ENCODE data around the gene RNF34.
"Not testable (repeated sequence)": the region's sequence is repeated elsewhere in the genome, so short reads cannot be mapped to it uniquely, and the experiment has no call there.

RNF34 gene

DNA sequence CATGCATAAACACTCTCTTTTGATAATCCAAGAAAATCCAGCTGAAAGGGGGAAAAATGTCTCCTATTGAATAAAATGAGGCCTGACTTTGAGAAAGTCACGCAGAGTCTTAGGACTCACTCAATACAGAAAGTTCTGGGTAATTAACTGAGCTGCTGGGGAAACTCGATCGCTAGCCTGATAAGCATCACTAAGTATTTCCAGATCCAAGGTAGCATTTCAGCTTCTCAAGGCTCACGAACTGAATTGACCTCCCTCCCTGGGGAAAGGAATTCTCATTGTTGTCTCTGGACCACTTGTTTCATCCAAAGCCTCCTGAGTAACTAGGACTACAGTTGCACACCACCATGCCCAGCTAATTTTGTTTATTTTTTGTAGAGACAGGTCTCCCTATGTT, 33.9 kb upstream of the RNF34 start:
- Histone ChIP-seq H3K4me3 (ENCODE audit: low read length, poor library complexity, severe bottlenecking) (no peak overlapping the region), H3F3A (ENCODE audit: low read depth) (no peaks in the 10 kb centered on the region), H3K9me2 (replicated peaks; ENCODE audit: low read depth, low read length) (no peaks in the 10 kb centered on the region), H3K36me3 (ENCODE audit: insufficient read depth, low read length) (no peaks in the 10 kb centered on the region), H3K4me1 (ENCODE audit: insufficient read depth, low read length, poor library complexity, severe bottlenecking) (no peaks in the 10 kb centered on the region), H3K9me3 (ENCODE audit: insufficient read depth, low read depth, low read length) (no peaks in the 10 kb centered on the region), H3K9ac (ENCODE audit: low read depth, low read length, poor library complexity, severe bottlenecking) (no peak overlapping the region), H3K79me2 (ENCODE audit: insufficient read depth, low read length) (no peaks in the 10 kb centered on the region), H3K27me3 (ENCODE audit: insufficient read depth, low read length, poor library complexity, severe bottlenecking) (no peaks in the 10 kb centered on the region), H4K20me1 (ENCODE audit: insufficient read depth, low read length, poor library complexity, severe bottlenecking) (no peaks in the 10 kb centered on the region), H2AFZ (ENCODE audit: low read length) (no peak overlapping the region), H3K4me2 (ENCODE audit: low read depth, low read length, poor library complexity, severe bottlenecking) (no peak overlapping the region)
- no peak for TF ChIP-seq EZH2phosphoT487 (IDR thresholded peaks at IDR 0.05; ENCODE audit: borderline replicate concordance)
- TF ChIP-seq, protein P1, sequence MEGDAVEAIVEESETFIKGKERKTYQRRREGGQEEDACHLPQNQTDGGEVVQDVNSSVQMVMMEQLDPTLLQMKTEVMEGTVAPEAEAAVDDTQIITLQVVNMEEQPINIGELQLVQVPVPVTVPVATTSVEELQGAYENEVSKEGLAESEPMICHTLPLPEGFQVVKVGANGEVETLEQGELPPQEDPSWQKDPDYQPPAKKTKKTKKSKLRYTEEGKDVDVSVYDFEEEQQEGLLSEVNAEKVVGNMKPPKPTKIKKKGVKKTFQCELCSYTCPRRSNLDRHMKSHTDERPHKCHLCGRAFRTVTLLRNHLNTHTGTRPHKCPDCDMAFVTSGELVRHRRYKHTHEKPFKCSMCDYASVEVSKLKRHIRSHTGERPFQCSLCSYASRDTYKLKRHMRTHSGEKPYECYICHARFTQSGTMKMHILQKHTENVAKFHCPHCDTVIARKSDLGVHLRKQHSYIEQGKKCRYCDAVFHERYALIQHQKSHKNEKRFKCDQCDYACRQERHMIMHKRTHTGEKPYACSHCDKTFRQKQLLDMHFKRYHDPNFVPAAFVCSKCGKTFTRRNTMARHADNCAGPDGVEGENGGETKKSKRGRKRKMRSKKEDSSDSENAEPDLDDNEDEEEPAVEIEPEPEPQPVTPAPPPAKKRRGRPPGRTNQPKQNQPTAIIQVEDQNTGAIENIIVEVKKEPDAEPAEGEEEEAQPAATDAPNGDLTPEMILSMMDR (conservative IDR thresholded peaks at IDR 0.05; ENCODE audit: low read length): no peak

DNA sequence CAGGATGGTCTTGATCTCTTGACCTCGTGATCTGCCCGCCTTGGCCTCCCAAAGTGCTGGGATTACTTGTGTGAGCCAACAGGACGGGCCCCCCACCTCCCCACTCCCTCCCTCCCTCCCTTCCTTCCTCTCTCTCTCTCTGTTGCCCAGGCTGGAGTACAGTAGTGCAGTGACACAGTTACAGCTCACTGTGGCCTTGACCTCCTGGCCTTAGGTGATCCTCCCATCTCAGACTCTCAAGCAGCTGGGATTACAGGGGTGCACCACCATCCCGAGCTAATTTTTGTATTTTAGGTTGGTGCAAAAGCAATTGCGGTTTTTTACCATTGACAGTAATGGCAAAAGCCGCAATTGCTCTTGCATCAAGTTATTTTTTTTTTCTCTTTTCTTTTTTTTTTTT, 28.5 kb upstream of the RNF34 start:
- no peaks in the 10 kb centered on the region for H3K9me3 ChIP-seq (ENCODE audit: insufficient read depth, low read depth, low read length)
- no peaks in the 10 kb centered on the region for H3K9me2 ChIP-seq (replicated peaks; ENCODE audit: low read depth, low read length)
- no peak overlapping the region for H3K9ac ChIP-seq (ENCODE audit: low read depth, low read length, poor library complexity, severe bottlenecking)
- no peaks in the 10 kb centered on the region for H4K20me1 ChIP-seq (ENCODE audit: insufficient read depth, low read length, poor library complexity, severe bottlenecking)
- H3K36me3 ChIP-seq (ENCODE audit: insufficient read depth, low read length): no peaks in the 10 kb centered on the region
- H2AFZ ChIP-seq (ENCODE audit: low read length): no peak overlapping the region
- H3K4me1 ChIP-seq (ENCODE audit: insufficient read depth, low read length, poor library complexity, severe bottlenecking): peaks cover 4% of the 10 kb centered on the region
- H3K27me3 ChIP-seq (ENCODE audit: insufficient read depth, low read length, poor library complexity, severe bottlenecking): no peaks in the 10 kb centered on the region
- no peaks in the 10 kb centered on the region for H3K79me2 ChIP-seq (ENCODE audit: insufficient read depth, low read length)
- no peaks in the 10 kb centered on the region for H3F3A ChIP-seq (ENCODE audit: low read depth)
- no peak overlapping the region for H3K4me3 ChIP-seq (ENCODE audit: low read length, poor library complexity, severe bottlenecking)
- no peak overlapping the region for H3K4me2 ChIP-seq (ENCODE audit: low read depth, low read length, poor library complexity, severe bottlenecking)
- TF ChIP-seq, protein P1 (conservative IDR thresholded peaks at IDR 0.05; ENCODE audit: low read length): no peak
- no peak for TF ChIP-seq EZH2phosphoT487 (IDR thresholded peaks at IDR 0.05; ENCODE audit: borderline replicate concordance)

DNA sequence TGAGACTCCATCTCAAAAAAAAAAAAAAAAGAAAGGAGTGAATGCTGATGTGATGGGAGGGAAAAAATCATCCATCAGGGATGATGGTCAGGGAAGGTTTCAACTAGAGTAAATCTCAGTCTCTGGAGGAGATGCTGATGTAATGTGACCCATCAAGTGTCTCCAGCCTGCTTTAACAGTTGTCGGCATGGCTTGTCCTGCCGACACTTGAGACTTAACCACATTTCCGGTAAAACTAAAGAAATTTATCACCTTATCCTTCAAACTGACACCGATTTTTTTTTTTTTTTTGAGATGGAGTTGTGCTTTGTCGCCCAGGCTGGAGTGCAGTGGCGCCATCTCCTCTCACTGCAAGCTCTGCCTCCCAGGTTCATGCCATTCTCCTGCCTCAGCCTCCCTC, 26.2 kb upstream of the RNF34 start:
- no peaks in the 10 kb centered on the region for H3K9me2 ChIP-seq (replicated peaks; ENCODE audit: low read depth, low read length)
- H3K4me3 ChIP-seq (ENCODE audit: low read length, poor library complexity, severe bottlenecking): no peak overlapping the region
- no peaks in the 10 kb centered on the region for H3K79me2 ChIP-seq (ENCODE audit: insufficient read depth, low read length)
- no peak overlapping the region for H3K4me2 ChIP-seq (ENCODE audit: low read depth, low read length, poor library complexity, severe bottlenecking)
- no peaks in the 10 kb centered on the region for H3K27me3 ChIP-seq (ENCODE audit: insufficient read depth, low read length, poor library complexity, severe bottlenecking)
- no peaks in the 10 kb centered on the region for H3F3A ChIP-seq (ENCODE audit: low read depth)
- no peak overlapping the region for H3K9ac ChIP-seq (ENCODE audit: low read depth, low read length, poor library complexity, severe bottlenecking)
- H3K4me1 ChIP-seq (ENCODE audit: insufficient read depth, low read length, poor library complexity, severe bottlenecking): peaks cover 4% of the 10 kb centered on the region
- no peaks in the 10 kb centered on the region for H3K9me3 ChIP-seq (ENCODE audit: insufficient read depth, low read depth, low read length)
- H2AFZ ChIP-seq (ENCODE audit: low read length): no peak overlapping the region
- no peaks in the 10 kb centered on the region for H4K20me1 ChIP-seq (ENCODE audit: insufficient read depth, low read length, poor library complexity, severe bottlenecking)
- no peaks in the 10 kb centered on the region for H3K36me3 ChIP-seq (ENCODE audit: insufficient read depth, low read length)
- TF ChIP-seq, protein P1 (conservative IDR thresholded peaks at IDR 0.05; ENCODE audit: low read length): no peak
- no peak for TF ChIP-seq EZH2phosphoT487 (IDR thresholded peaks at IDR 0.05; ENCODE audit: borderline replicate concordance)

DNA sequence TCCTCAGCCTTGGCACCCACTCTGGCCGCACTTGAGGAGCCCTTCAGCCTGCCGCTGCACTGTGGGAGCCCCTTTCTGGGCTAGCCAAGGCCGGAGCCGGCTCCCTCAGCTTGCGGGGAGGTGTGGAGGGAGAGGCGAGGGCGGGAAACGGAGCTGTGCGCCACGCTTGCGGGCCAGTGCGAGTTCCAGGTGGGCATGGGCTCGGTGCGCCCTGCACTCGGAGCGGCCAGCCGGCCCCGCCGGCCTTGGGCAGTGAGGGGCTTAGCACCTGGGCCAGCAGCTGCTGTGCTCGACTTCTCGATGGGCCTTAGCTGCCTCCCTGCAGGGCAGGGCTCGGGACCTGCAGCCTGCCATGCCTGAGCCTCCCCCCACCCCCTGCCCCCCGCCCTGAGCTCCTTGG, 25.6 kb upstream of the RNF34 start:
- not testable (repeated sequence) for H3F3A ChIP-seq (ENCODE audit: low read depth); H3K9me3 ChIP-seq (ENCODE audit: insufficient read depth, low read depth, low read length); H3K4me3 ChIP-seq (ENCODE audit: low read length, poor library complexity, severe bottlenecking); H3K27me3 ChIP-seq (ENCODE audit: insufficient read depth, low read length, poor library complexity, severe bottlenecking); H3K4me2 ChIP-seq (ENCODE audit: low read depth, low read length, poor library complexity, severe bottlenecking); H3K79me2 ChIP-seq (ENCODE audit: insufficient read depth, low read length); H4K20me1 ChIP-seq (ENCODE audit: insufficient read depth, low read length, poor library complexity, severe bottlenecking); H2AFZ ChIP-seq (ENCODE audit: low read length); H3K4me1 ChIP-seq (ENCODE audit: insufficient read depth, low read length, poor library complexity, severe bottlenecking); H3K9me2 ChIP-seq (replicated peaks; ENCODE audit: low read depth, low read length); H3K36me3 ChIP-seq (ENCODE audit: insufficient read depth, low read length); H3K9ac ChIP-seq (ENCODE audit: low read depth, low read length, poor library complexity, severe bottlenecking)

DNA sequence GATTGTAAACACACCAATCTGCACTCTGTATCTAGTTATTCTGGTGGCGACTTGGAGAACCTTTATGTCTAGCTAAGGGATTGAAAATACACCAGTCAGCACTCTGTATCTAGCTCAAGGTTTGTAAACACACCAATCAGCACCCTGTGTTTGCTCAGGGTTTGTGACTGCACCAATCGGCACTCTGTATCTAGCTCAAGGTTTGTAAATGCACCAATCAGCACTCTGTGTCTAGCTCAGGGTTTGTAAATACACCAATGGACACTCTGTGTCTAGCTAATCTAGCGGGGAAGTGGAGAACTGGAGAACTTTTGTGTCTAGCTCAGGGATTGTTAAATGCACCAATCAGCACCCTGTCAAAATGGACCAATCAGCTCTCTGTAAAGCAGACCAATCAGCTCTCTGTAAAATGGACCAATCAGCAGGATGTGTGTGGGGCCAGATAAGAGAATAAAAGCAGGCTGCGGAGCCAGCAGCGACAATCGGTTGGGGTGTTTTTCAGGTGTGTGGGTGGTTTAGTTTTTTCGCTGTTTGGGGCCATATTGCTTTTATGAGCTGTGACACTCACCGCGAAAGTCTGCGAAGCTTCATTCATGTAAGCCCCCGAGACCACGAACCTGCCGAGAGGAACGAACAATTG, 24.9 kb upstream of the RNF34 start:
- not testable (repeated sequence) for H3K27me3 ChIP-seq (ENCODE audit: insufficient read depth, low read length, poor library complexity, severe bottlenecking); H3K36me3 ChIP-seq (ENCODE audit: insufficient read depth, low read length); H3K4me3 ChIP-seq (ENCODE audit: low read length, poor library complexity, severe bottlenecking); H3K4me2 ChIP-seq (ENCODE audit: low read depth, low read length, poor library complexity, severe bottlenecking); H3F3A ChIP-seq (ENCODE audit: low read depth); H2AFZ ChIP-seq (ENCODE audit: low read length); H3K9ac ChIP-seq (ENCODE audit: low read depth, low read length, poor library complexity, severe bottlenecking); H4K20me1 ChIP-seq (ENCODE audit: insufficient read depth, low read length, poor library complexity, severe bottlenecking); H3K4me1 ChIP-seq (ENCODE audit: insufficient read depth, low read length, poor library complexity, severe bottlenecking); H3K79me2 ChIP-seq (ENCODE audit: insufficient read depth, low read length); H3K9me3 ChIP-seq (ENCODE audit: insufficient read depth, low read depth, low read length); H3K9me2 ChIP-seq (replicated peaks; ENCODE audit: low read depth, low read length)
